GM13976 (cell line): Measurements from ENCODE around the gene BPHL.

ENCODE experiments used
- DNase-seq: peaks from one replicate; pipeline ENCODE4 v3.0.0; 2012; ENCODE audit warnings: low spot score
- CTCF ChIP-seq: IDR thresholded peaks from 2 replicates; pipeline ENCODE4 v1.5.1; 2012; ENCODE audit warnings: borderline replicate concordance, mild to moderate bottlenecking; ENCODE audit not compliant: insufficient read depth; ENCODE audit errors: extremely low read depth, missing control alignments, control extremely low read depth
- in situ Hi-C: fragments of 300-500 bp; cut with MboI; formaldehyde crosslinking; loops from one replicate; pipeline ENCODE4 v1.12.0; 2022; ENCODE audit warnings: low sequenced_read_pairs, mixed read lengths, inconsistent platforms; ENCODE audit not compliant: unreplicated experiment

The BPHL gene

GRCh38 chr6:3114377-3114776 is 4.1 kb upstream of the BPHL start:
- TF ChIP-seq CTCF, result no peak

GRCh38 chr6:3117912-3118352 is 579 bp upstream of the BPHL start:
- no peak for TF ChIP-seq CTCF
- no peak for DNase-seq
- in situ Hi-C loops, result no loop called here

More at GRCh38 chr6:3114377-3114776, 4.1 kb upstream of the BPHL start:
- DNase-seq, result no peak
- in situ Hi-C loops, result no loop called here

GRCh38 chr6:3119040-3119723 is 671 bp downstream of the BPHL start:
- TF ChIP-seq CTCF, result no peak
- no peak for DNase-seq
- in situ Hi-C loops, result no loop called here

- TF ChIP-seq CTCF, result no peak
- in situ Hi-C loops, result no loop called here
- DNase-seq, result no peak
Observed at GRCh38 chr6:3120765-3121089, 2.2 kb downstream of the BPHL start.

GRCh38 chr6:3122823-3123182 is 4.3 kb downstream of the BPHL start:
- no peak for TF ChIP-seq CTCF
- in situ Hi-C loops, result no loop called here
- DNase-seq, result no peak

- DNase-seq, result no peak
- TF ChIP-seq CTCF, result no peak
- in situ Hi-C loops, result loop anchor here (5.0 kb wide), 1 partner anchor 128 kb away; no protein-coding TSS in a partner anchor
Observed at GRCh38 chr6:3124667-3125066, 6.2 kb downstream of the BPHL start.
